GM18867 (cell line): ENCODE results near the gene UBE2E2.

Source experiments
- ATAC-seq: cut with Tn5 transposase; IDR thresholded peaks from one replicate; pipeline ENCODE4 v1.9.1; 2021; ENCODE audit warnings: mild to moderate bottlenecking, moderate library complexity; ENCODE audit not compliant: unreplicated experiment

Gene UBE2E2

GRCh38 chr3:23272820-23273219, 69.7 kb downstream of the UBE2E2 start:
- no peak for ATAC-seq

- ATAC-seq, result no peak
Measured at GRCh38 chr3:23275061-23275460, 71.9 kb downstream of the UBE2E2 start.

GRCh38 chr3:23275814-23276213, 72.7 kb downstream of the UBE2E2 start:
- ATAC-seq, result no peak

DNA sequence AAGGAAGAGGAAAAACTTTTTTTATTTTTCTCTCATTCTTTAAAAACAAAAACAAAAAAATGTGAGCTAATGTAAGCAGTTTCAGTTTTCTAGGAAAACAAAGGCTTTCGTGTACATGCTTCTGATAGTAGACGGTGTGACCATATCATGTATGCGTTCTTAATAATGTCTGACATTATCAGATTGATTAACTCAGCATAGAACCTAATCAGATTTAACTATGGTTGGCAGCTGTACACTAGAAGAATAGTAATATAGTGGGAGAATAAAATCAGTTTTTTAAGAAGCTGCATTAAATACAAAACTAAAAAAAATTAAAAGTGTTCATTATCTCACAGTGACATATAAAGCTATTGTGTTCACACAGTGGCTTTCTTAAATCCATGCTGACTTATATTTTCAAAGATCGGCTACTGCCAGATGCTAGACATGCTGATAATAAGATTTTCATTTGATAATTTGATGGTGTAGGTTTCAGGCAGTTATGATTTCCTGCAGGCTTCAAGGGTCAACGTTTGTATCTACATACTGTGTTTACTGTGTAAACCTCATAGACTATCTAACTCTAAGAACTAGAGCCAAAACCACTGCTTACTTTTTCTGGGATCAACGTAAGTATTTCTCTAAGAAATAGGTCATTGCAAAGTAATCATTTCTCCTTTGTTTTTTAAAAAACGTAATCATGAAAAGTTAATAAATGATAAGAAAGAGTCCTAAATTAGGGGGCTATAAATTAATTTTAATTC, 74.0 kb downstream of the UBE2E2 start:
- no peak for ATAC-seq

GRCh38 chr3:23277688-23278087, 74.6 kb downstream of the UBE2E2 start:
- ATAC-seq, result no peak

DNA sequence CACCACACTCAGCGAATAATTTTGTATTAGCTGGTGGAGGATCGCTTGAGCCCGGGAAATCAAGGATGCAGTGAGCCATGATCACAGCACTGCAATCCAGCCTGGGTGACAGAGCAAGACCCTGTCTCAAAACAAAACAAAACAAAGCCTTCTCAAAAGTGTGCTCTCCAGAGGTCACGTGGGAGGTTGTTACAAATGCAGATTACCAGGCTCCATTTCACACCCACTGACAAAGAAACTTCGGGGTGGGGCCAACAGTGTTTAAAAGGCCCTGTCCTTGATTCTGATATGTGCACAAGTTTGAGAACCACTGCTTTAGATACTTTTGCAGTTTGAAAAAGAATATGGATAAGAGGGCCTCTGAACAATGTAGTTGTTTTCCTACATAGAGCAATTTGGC, 80.5 kb downstream of the UBE2E2 start:
- ATAC-seq, result no peak

DNA sequence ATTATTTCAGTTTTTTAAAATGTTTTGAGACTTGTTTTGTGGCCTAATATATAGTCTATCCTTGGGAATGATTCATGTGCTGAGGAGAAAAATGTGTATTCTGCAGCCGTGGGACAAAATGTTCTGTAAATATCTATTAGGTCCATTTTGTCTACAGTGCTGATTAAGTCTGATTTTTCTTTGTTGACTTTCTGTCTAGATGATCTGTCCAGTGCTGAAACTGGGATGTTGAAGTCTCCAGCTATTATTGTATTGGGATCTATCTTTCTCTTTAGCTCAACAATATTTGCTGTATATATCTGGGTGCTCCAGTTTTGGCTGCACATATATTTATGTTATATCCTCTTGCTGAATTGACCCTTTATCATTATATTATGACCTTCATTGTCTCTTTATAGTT, 85.2 kb downstream of the UBE2E2 start:
- no peak for ATAC-seq

DNA sequence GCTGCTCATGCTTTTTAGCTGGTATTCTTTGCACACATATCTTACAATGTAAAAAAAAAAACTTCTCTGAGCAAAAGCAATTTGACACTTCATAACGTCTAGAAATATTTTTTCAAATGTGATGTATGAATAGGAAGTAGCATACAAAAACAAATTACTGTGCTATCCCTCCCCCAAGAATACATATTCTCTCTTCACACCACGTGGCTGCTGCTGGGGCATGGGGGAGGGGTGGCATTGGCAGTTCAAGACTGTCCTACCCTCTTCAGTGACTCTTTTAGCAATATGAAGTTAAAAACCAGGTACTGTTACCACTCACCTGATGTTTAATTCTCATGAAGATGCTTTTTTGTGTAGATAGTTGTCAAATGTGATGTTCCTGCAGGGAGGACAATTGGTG, 85.6 kb downstream of the UBE2E2 start:
- ATAC-seq, result no peak

DNA sequence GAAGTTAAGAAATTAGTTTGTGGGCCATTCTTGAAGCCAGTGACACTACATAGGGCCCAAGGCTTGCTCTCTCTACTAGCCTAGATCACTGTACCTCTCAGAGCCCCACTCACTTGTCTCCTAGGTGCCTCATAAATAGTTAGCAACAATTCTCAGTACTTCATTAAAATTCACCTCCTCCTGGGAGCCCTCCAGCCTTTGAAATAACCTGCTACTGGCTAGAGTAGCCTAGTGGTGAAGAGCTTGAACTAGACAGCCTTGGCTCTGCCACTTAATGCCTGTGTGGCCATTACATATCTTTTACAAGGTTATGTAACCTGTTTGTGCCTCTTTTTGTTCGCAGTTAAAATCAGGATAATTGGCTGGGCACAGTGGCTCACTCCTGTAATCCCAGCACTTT, 89.3 kb downstream of the UBE2E2 start:
- no peak for ATAC-seq

- ATAC-seq, result peak; percentile 70
Measured at GRCh38 chr3:23294770-23295387, 91.8 kb downstream of the UBE2E2 start.

DNA sequence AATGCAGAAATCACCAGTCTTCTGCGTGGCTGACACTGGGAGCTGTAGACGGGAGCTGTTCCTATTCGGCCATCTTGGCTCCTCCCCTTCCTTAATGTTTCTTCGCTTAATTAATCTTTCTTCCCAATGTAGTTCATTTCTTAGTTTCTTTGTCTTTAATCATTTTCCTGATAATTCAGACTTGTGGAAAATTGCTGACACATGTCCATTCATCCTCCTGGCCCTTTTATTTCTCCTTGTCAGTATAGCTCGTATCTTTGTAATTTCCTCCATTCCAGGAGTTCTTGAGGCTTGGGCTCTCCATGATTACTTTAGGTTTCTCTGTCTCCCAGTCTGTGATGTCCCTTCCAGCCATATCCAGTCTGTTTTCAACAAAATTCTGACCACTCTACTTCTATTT, 98.7 kb downstream of the UBE2E2 start:
- no peak for ATAC-seq

DNA sequence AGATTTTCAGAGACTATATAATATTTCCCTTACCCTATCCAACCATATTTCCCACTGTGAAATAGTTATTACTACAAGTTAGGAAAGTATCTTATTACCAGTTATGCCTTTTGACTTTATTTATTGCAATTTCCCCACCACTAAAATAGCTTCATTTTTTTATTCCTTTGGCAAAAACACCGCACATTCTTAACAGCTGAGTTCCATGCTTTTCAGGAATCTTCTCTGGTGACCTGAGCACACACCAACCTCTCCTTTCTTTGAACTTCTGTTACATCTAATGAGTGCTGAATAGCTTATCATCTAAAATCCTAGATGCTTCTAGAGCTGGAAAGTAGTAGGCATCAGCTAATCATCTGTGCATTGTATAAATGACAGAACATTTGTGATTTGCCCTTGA, 99.1 kb downstream of the UBE2E2 start:
- ATAC-seq, result no peak

DNA sequence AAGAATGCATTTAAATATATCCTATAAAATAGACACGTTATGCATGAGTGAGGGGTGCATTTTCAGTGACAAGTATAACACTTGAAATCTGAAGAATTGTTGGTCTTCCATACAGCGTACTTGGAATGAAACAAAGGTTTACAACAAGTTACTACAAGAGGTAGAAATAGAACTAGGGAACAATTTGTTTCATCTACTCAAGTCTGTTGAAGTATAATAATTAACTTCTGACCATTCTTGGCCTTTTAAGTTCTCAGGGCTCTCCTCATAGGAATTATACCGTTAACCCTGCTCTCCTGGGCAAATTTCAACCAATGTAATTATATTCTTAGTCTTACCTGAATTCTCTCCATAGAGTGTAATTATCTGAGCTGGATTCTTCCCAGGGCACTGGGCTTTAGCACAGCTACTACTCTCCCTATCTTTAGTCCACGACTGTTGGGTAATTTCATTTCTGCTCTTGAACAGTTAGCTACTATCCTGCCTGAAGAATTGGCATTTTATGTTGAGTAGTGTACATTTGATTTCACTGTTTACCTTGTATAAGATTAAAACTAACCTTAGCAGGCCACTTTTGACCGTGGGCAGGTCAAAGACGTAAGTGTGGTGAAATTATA, 100.6 kb downstream of the UBE2E2 start:
- ATAC-seq, result no peak

- no peak for ATAC-seq
Measured at GRCh38 chr3:23304424-23304823, 101.3 kb downstream of the UBE2E2 start.

- no peak for ATAC-seq
Measured at GRCh38 chr3:23308986-23309625, 106.0 kb downstream of the UBE2E2 start.

DNA sequence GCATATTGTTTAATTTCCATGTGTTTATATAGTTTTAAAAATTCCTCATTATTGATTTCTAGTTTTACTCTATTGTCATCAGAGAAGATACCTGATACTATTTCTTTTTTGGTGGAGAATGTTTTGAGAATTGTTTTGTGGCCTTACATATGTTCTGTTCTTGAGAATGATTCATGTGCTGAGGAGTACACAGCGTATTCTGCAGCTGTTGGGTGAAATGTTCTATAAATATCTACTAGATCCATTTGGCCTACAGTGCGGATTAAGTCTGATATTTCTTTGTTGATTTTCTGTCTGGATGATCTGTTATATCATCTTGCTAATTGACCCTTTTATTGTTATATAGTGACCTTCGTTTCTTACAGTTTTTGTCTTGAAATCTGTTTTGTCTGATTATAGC, 109.7 kb downstream of the UBE2E2 start:
- ATAC-seq, result no peak

DNA sequence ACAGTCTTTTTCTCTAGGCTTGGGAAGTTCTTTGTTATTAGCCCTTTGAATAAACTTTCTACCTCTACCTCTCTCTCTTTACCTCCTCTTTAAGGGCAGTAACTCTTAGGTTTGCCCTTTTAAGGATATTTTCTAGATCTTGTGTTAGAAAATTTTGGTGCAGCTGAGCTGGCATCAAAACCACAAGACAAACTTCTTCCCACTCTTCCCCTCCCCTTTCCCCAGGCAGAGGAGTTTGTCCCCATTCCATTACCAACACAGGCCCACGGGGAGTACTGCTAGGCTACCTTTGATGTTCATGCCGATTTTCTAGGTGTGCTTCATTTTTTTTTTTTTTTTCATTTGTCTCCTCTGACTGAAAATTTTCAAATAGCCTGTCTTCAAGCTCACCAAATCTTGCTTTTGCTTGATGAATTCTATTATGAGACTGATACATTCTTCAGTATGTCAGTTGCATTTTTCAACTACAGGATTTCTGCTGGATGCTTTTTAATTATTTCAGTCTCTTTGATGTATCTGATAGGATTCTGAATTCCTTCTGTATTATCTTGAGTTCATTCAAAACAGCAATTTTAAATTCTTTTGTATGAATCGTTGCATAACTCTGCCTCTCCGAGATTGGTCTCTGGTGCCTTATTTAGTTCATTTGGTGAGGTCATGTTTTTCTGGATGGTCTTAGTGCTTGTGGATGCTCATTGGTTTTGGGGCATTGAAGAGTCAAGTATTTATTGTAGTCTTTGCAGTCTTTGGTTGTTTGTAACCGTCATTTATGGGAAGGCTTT, 112.0 kb downstream of the UBE2E2 start:
- no peak for ATAC-seq

GRCh38 chr3:23316924-23317323, 113.8 kb downstream of the UBE2E2 start:
- ATAC-seq, result no peak

GRCh38 chr3:23319366-23320312, 116.5 kb downstream of the UBE2E2 start:
- ATAC-seq, result no peak
